ENCODE data around the gene CNOT11.
A peak's percentile ranks its signal among the peaks of the same experiment; 100 is the strongest.
"Not testable (repeated sequence)": the region's sequence is repeated elsewhere in the genome, so short reads cannot be mapped to it uniquely, and the experiment has no call there.

CNOT11 gene

GRCh38 chr2:101310090-101310833 is 57.6 kb downstream of the CNOT11 start:
- TF ChIP-seq, protein P1, sequence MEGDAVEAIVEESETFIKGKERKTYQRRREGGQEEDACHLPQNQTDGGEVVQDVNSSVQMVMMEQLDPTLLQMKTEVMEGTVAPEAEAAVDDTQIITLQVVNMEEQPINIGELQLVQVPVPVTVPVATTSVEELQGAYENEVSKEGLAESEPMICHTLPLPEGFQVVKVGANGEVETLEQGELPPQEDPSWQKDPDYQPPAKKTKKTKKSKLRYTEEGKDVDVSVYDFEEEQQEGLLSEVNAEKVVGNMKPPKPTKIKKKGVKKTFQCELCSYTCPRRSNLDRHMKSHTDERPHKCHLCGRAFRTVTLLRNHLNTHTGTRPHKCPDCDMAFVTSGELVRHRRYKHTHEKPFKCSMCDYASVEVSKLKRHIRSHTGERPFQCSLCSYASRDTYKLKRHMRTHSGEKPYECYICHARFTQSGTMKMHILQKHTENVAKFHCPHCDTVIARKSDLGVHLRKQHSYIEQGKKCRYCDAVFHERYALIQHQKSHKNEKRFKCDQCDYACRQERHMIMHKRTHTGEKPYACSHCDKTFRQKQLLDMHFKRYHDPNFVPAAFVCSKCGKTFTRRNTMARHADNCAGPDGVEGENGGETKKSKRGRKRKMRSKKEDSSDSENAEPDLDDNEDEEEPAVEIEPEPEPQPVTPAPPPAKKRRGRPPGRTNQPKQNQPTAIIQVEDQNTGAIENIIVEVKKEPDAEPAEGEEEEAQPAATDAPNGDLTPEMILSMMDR (conservative IDR thresholded peaks at IDR 0.05; ENCODE audit: low read length) = no peak
- no peak overlapping the region for H3K4me3 ChIP-seq (ENCODE audit: low read length)
- no peak for DNase-seq (ENCODE audit: low read depth)

- TF ChIP-seq, protein P1 (conservative IDR thresholded peaks at IDR 0.05; ENCODE audit: low read length) = no peak
- DNase-seq (ENCODE audit: low read depth) = peak; percentile 6
Observed at GRCh38 chr2:101310834-101311695, 58.4 kb downstream of the CNOT11 start.

GRCh38 chr2:101311696-101312017 is 59.0 kb downstream of the CNOT11 start:
- no peak overlapping the region for H3K4me3 ChIP-seq (ENCODE audit: low read length)
- TF ChIP-seq, protein P1 (conservative IDR thresholded peaks at IDR 0.05; ENCODE audit: low read length) = no peak
- DNase-seq (ENCODE audit: low read depth) = no peak

More at GRCh38 chr2:101310834-101311695, 58.4 kb downstream of the CNOT11 start:
- H3K4me3 ChIP-seq (ENCODE audit: low read length) = no peak overlapping the region

- not testable (repeated sequence) for DNase-seq (ENCODE audit: low read depth); H3K4me3 ChIP-seq (ENCODE audit: low read length)
Observed at GRCh38 chr2:101316568-101316967, 63.9 kb downstream of the CNOT11 start.

All from AG10803 (cell line).